IMR-90 (cell line): ENCODE results near the gene SEC22A. TPM values are rescaled to one million over a fixed set of nuclear protein-coding genes. Genes with fewer than 3 reads are reported as not detected.

Experiments
- ATAC-seq: fragments of 200-7000 bp; cut with Tn5 transposase; 2 replicates; pipeline ENCODE4 v1.9.1; 2020; ENCODE audit warnings: low read depth, mild to moderate bottlenecking, moderate library complexity
- BruUV-seq: library from RNA; stranded (reverse); fragments of 400-500 nt; replicated peaks from 2 replicates; lab custom pipeline; 2021; lab: Mats Ljungman, UMichigan
- CTCF ChIA-PET: fragments of 300-600 bp; formaldehyde crosslinking; extraction: SDS; loops from one replicate; lab custom pipeline; 2021; ENCODE audit warnings: antibody characterized with exemption; lab: Yijun Ruan, JAX
- POLR2A ChIA-PET: fragments of 300-600 bp; sonication (Branson Sonifier 250); formaldehyde crosslinking; loops from one replicate; lab custom pipeline; 2022; ENCODE audit warnings: antibody characterized with exemption; ENCODE audit not compliant: unreplicated experiment; lab: Charles Lee
- DNase-seq: peaks from one replicate; pipeline ENCODE4 v3.0.0; 2013
- H2AFZ ChIP-seq: replicated peaks from 2 replicates; pipeline ENCODE3; 2013; ENCODE audit warnings: low read length, mild to moderate bottlenecking; ENCODE audit not compliant: poor library complexity
- H2AK5ac ChIP-seq: 2 replicates; pipeline ENCODE4 v1.6.1; 2013; ENCODE audit warnings: low read depth, low read length, inconsistent platforms
- H2AK9ac ChIP-seq: replicated peaks from 2 replicates; pipeline ENCODE3; 2013; ENCODE audit warnings: mild to moderate bottlenecking, low read depth, low read length, moderate library complexity; ENCODE audit not compliant: poor library complexity
- H2BK120ac ChIP-seq: 2 replicates; pipeline ENCODE4 v1.6.1; 2013; ENCODE audit warnings: low read depth, low read length, inconsistent platforms
- H2BK15ac ChIP-seq: 3 replicates; pipeline ENCODE4 v1.6.1; 2013; ENCODE audit warnings: low read depth, low read length, inconsistent platforms
- H2BK20ac ChIP-seq: 2 replicates; pipeline ENCODE4 v1.6.1; 2013; ENCODE audit warnings: low read depth, mild to moderate bottlenecking, inconsistent platforms, low read length, moderate library complexity
- H2BK5ac ChIP-seq: 2 replicates; pipeline ENCODE4 v1.6.1; 2013; ENCODE audit warnings: mild to moderate bottlenecking, low read depth, low read length, inconsistent platforms; ENCODE audit not compliant: poor library complexity, severe bottlenecking
- H3K14ac ChIP-seq: replicated peaks from 2 replicates; pipeline ENCODE4 v1.6.1; 2013; ENCODE audit warnings: low read depth, low read length, inconsistent platforms
- H3K18ac ChIP-seq: 2 replicates; pipeline ENCODE4 v1.6.1; 2013; ENCODE audit warnings: low read depth, low read length, control low read depth
- H3K23ac ChIP-seq: 2 replicates; pipeline ENCODE4 v1.6.1; 2013; ENCODE audit warnings: low read depth, low read length, inconsistent platforms
- H3K27ac ChIP-seq: 2 replicates; pipeline ENCODE4 v1.5.1; 2013; ENCODE audit warnings: mild to moderate bottlenecking, control low read depth, low read length; ENCODE audit not compliant: insufficient read depth
- H3K27me3 ChIP-seq: 2 replicates; pipeline ENCODE4 v1.6.1; 2013; ENCODE audit warnings: low read length; ENCODE audit not compliant: control insufficient read depth, insufficient read depth
- H3K36me3 ChIP-seq: 2 replicates; pipeline ENCODE4 v1.6.1; 2013; ENCODE audit warnings: low read length, mixed read lengths; ENCODE audit not compliant: control insufficient read depth, insufficient read depth
- H3K4ac ChIP-seq: 2 replicates; pipeline ENCODE4 v1.6.1; 2013; ENCODE audit warnings: low read depth, low read length, inconsistent platforms
- H3K4me1 ChIP-seq: 2 replicates; pipeline ENCODE4 v1.6.1; 2013; ENCODE audit warnings: low read length, mixed read lengths; ENCODE audit not compliant: control insufficient read depth, insufficient read depth
- H3K4me2 ChIP-seq: 2 replicates; pipeline ENCODE4 v1.6.1; 2013; ENCODE audit warnings: low read depth, mild to moderate bottlenecking, control low read depth, low read length, moderate library complexity
- H3K4me3 ChIP-seq: 2 replicates; pipeline ENCODE4 v1.5.1; 2013; ENCODE audit warnings: low read depth, mild to moderate bottlenecking, control low read depth, low read length, moderate library complexity; ENCODE audit not compliant: insufficient read depth
- H3K56ac ChIP-seq: 2 replicates; pipeline ENCODE4 v1.6.1; 2013; ENCODE audit warnings: low read length, inconsistent platforms; ENCODE audit not compliant: insufficient read depth; ENCODE audit errors: extremely low read depth
- H3K79me1 ChIP-seq, 2 experiments: 2 replicates each; pipeline ENCODE4 v1.6.1; 2013; ENCODE audit warnings: low read length in 2 of 2, inconsistent platforms in 1 of 2, low read depth in 1 of 2
- H3K9ac ChIP-seq: 2 replicates; pipeline ENCODE4 v1.6.1; 2013; ENCODE audit warnings: low read depth, low read length, control low read depth
- H3K9me1 ChIP-seq: 2 replicates; pipeline ENCODE4 v1.6.1; 2013; ENCODE audit warnings: low read length, inconsistent platforms; ENCODE audit not compliant: insufficient read depth
- H3K9me3 ChIP-seq: 2 replicates; pipeline ENCODE4 v1.6.1; 2013; ENCODE audit warnings: low read length; ENCODE audit not compliant: control insufficient read depth, insufficient read depth
- H4K20me1 ChIP-seq: 2 replicates; pipeline ENCODE4 v1.6.1; 2013; ENCODE audit warnings: low read length, inconsistent platforms; ENCODE audit not compliant: insufficient read depth
- H4K5ac ChIP-seq: 2 replicates; pipeline ENCODE4 v1.6.1; 2013; ENCODE audit warnings: mild to moderate bottlenecking, low read depth, low read length, control low read depth
- H4K8ac ChIP-seq, 2 experiments: 2 replicates each; pipeline ENCODE4 v1.6.1; 2013; ENCODE audit warnings: low read depth in 2 of 2, low read length in 2 of 2, control low read depth in 1 of 2, inconsistent platforms in 1 of 2
- H4K91ac ChIP-seq: 2 replicates; pipeline ENCODE4 v1.6.1; 2013; ENCODE audit warnings: low read depth, low read length, inconsistent platforms; ENCODE audit not compliant: insufficient read depth
- BHLHE40 ChIP-seq: fragments of 150-350 bp; IDR thresholded peaks from 2 replicates; pipeline ENCODE4 v1.6.1; 2016; ENCODE audit warnings: mild to moderate bottlenecking, low read depth, low read length
- CEBPB ChIP-seq: IDR thresholded peaks from 2 replicates; pipeline ENCODE4 v1.6.1; 2012; ENCODE audit warnings: low read depth, low read length, improper control_type of control experiment
- CHD1 ChIP-seq: IDR thresholded peaks from 2 replicates; pipeline ENCODE4 v1.6.1; 2012; ENCODE audit warnings: low read depth, low read length, improper control_type of control experiment
- CTCF ChIP-seq: conservative IDR thresholded peaks from 2 replicates; pipeline ENCODE4 v1.5.1; 2012; ENCODE audit warnings: mild to moderate bottlenecking, low read depth, low read length, improper control_type of control experiment
- ELK1 ChIP-seq: fragments of 150-350 bp; IDR thresholded peaks from 2 replicates; pipeline ENCODE4 v1.6.1; 2016; ENCODE audit warnings: low read depth, mild to moderate bottlenecking, low read length, moderate library complexity, borderline replicate concordance
- FOS ChIP-seq: fragments of 150-350 bp; IDR thresholded peaks from 2 replicates; pipeline ENCODE4 v1.6.1; 2016; ENCODE audit warnings: low read depth, low read length
- MAFK ChIP-seq: IDR thresholded peaks from 2 replicates; pipeline ENCODE4 v1.6.1; 2012; ENCODE audit warnings: low read depth, low read length, improper control_type of control experiment
- MAZ ChIP-seq: IDR thresholded peaks from 2 replicates; pipeline ENCODE4 v1.6.1; 2012; ENCODE audit warnings: low read depth, mild to moderate bottlenecking, low read length, improper control_type of control experiment, moderate library complexity, borderline replicate concordance
- MXI1 ChIP-seq: IDR thresholded peaks from 2 replicates; pipeline ENCODE4 v1.6.1; 2012; ENCODE audit warnings: low read depth, mild to moderate bottlenecking, low read length, moderate library complexity, borderline replicate concordance
- NFE2L2 ChIP-seq: fragments of 150-350 bp; IDR thresholded peaks from 2 replicates; pipeline ENCODE4 v1.6.1; 2016; ENCODE audit warnings: low read depth, mild to moderate bottlenecking, low read length
- POLR2A ChIP-seq: IDR thresholded peaks from 2 replicates; pipeline ENCODE4 v1.6.1; 2012; ENCODE audit warnings: mild to moderate bottlenecking, low read depth, low read length
- RAD21 ChIP-seq: IDR thresholded peaks from 2 replicates; pipeline ENCODE4 v1.6.1; 2012; ENCODE audit warnings: low read length, improper control_type of control experiment
- RCOR1 ChIP-seq: IDR thresholded peaks from 2 replicates; pipeline ENCODE4 v1.6.1; 2012; ENCODE audit warnings: mild to moderate bottlenecking, low read length, improper control_type of control experiment; ENCODE audit not compliant: insufficient replicate concordance
- RFX5 ChIP-seq: IDR thresholded peaks from 2 replicates; pipeline ENCODE4 v1.8.0; 2012; ENCODE audit warnings: low read depth, mild to moderate bottlenecking, low read length, moderate library complexity
- SMC3 ChIP-seq: fragments of 150-350 bp; IDR thresholded peaks from 2 replicates; pipeline ENCODE4 v1.6.1; 2016; ENCODE audit warnings: low read depth, mild to moderate bottlenecking, antibody characterized with exemption, low read length, moderate library complexity
- USF2 ChIP-seq: fragments of 150-350 bp; IDR thresholded peaks from 2 replicates; pipeline ENCODE4 v1.6.1; 2017; ENCODE audit warnings: mild to moderate bottlenecking, antibody characterized with exemption, low read length, low read depth
- WGBS, 2 experiments: methylation state at CpG; one replicate each; pipeline versions ENCODE4 v1.1.5 to v1.1.7; 2013; ENCODE audit warnings: missing lambda C conversion rate in 2 of 2; ENCODE audit not compliant: insufficient read length in 1 of 2; ENCODE audit errors: extremely low coverage in 2 of 2; 5-methylcytosine and 5-hydroxymethylcytosine counted together
- dilution Hi-C: fragments of 300-500 bp; cut with HindIII; formaldehyde crosslinking; loops from one replicate; pipeline ENCODE4 v1.14.3; 2018; ENCODE audit warnings: low sequenced_read_pairs; ENCODE audit not compliant: unreplicated experiment
- in situ Hi-C: fragments of 300-500 bp; cut with MboI; formaldehyde crosslinking; loops from 3 replicates; pipeline ENCODE4 v1.14.3; 2019; ENCODE audit warnings: low sequenced_read_pairs, inconsistent platforms, mixed read lengths
- intact Hi-C: fragments of 100-400 bp; cut with micrococcal nuclease; formaldehyde crosslinking; loops from 2 replicates; pipeline ENCODE4 v1.10.0; 2022
- polyA plus RNA-seq, 3 experiments: library from polyadenylated mRNA; depleted of rRNA; stranded (reverse); fragments of >200 nt; gene quantifications; 2 replicates each; pipeline ENCODE4 v1.2.3, GENCODE V29; 2012; ENCODE audit warnings: low replicate concordance in 1 of 3
- total RNA-seq: library from RNA; depleted of rRNA; stranded (reverse); fragments of >200 nt; gene quantifications from 2 replicates; pipeline ENCODE4 v1.2.3, GENCODE V29; 2012

The SEC22A gene
- total and polyA plus RNA-seq, 2 of the 4 experiments (the other 2 are of a cell fraction) = 17.5 to 36.0 TPM

- dilution Hi-C loops = no loop called here
- Histone ChIP-seq H3K4me3 (no peak overlapping the region), H4K91ac (no peak overlapping the region), H3K9me3 (no peaks in the 10 kb centered on the region), H2BK5ac (no peak overlapping the region), H4K5ac (no peak overlapping the region), H3K9ac (no peak overlapping the region), H2AK9ac (no peak overlapping the region), H3K79me1 (no peaks in the 10 kb centered on the region), H3K56ac (no peak overlapping the region), H3K27me3 (no peaks in the 10 kb centered on the region; the same call in 1 of the 2 replicates), H2BK120ac (no peak overlapping the region), H3K36me3 (no peaks in the 10 kb centered on the region), H3K23ac (no peak overlapping the region), H3K14ac (no peak overlapping the region), H3K27ac (no peak overlapping the region), H2AFZ (no peak overlapping the region), H2BK20ac (no peak overlapping the region), H3K9me1 (0 out of 2 replicates have a peak, but pooled peaks cover 3% of the 10 kb centered on the region), H3K18ac (no peak overlapping the region), H4K8ac (no peak overlapping the region), H3K4ac (no peak overlapping the region), H2BK15ac (no peak overlapping the region), H2AK5ac (no peak overlapping the region), H3K4me2 (no peak overlapping the region), H3K4me1 (no peaks in the 10 kb centered on the region), H4K20me1 (no peaks in the 10 kb centered on the region)
- intact Hi-C loops = no loop called here
- in situ Hi-C loops = no loop called here
- no peak for DNase-seq
- ATAC-seq = no peak
- TF ChIP-seq CEBPB (no peak), POLR2A (no peak), CTCF (no peak), NFE2L2 (no peak), MAZ (no peak), FOS (no peak), CHD1 (no peak), USF2 (no peak), BHLHE40 (no peak), RFX5 (no peak), RAD21 (no peak), MAFK (no peak), RCOR1 (no peak), MXI1 (no peak), ELK1 (no peak), SMC3 (no peak)
- CTCF ChIA-PET = interaction anchor here (0.6 to 1.6 kb wide), 5 partner anchors 10 to 273 kb away, joined by 3 to 4 read pairs (median 3); no protein-coding TSS in a partner anchor
- no CpG with 5 or more reads among the region's 4 CpGs for WGBS, 2 experiments
- BruUV-seq = no TSS peak
- POLR2A ChIA-PET = no interaction called here
Measured at GRCh38 chr3:123285931-123286307, 84.2 kb downstream of the SEC22A start.
